Stimulated activated naive CD8-positive, alpha-beta T cell treated with anti-CD3 and anti-CD28 coated beads, Interleukin-15, Interleukin-2, amounts not matched to agents 100 U/mL and 50 U/mL, for 24 hours (primary cell): ENCODE results near the gene KCNMB3.
A peak's percentile ranks its signal among the peaks of the same experiment; 100 is the strongest.

Experiments used
- ATAC-seq: fragments of 150-1000 bp; cut with Tn5 transposase; one replicate; pipeline ENCODE4 v1.10.0; 2021
- DNase-seq: peaks from one replicate; pipeline ENCODE4 v3.0.0; 2021

Gene KCNMB3

GRCh38 chr3:179196098-179196497 is 54.8 kb downstream of the KCNMB3 start:
- DNase-seq (no peak), ATAC-seq (peak; percentile 46)

GRCh38 chr3:179194931-179195330 is 56.0 kb downstream of the KCNMB3 start:
- no peak for DNase-seq

More at GRCh38 chr3:179194931-179195330, 56.0 kb downstream of the KCNMB3 start:
- ATAC-seq = no peak
